ENCODE results near the gene SEC14L1. TPM values are rescaled to one million over a fixed set of nuclear protein-coding genes. Genes with fewer than 3 reads are reported as not detected.

The SEC14L1 gene
- total RNA-seq, 1 experiment from 2014 or later: 41.7 TPM

GRCh38 chr17:77167472-77168306, 26.9 kb downstream of the SEC14L1 start:
- peaks cover 30% of the 10 kb centered on the region for H3K9me3 ChIP-seq
- H3K36me3 ChIP-seq: peaks cover 28% of the 10 kb centered on the region
- H3K27me3 ChIP-seq: no peaks in the 10 kb centered on the region
- H3K4me3 ChIP-seq: no peak overlapping the region
- no peak for DNase-seq

- no peaks in the 10 kb centered on the region for H3K27me3 ChIP-seq
- H3K9me3 ChIP-seq: peaks cover 36% of the 10 kb centered on the region
- peaks cover 22% of the 10 kb centered on the region for H3K36me3 ChIP-seq
- no peak for DNase-seq
- no peak overlapping the region for H3K4me3 ChIP-seq
Measured at GRCh38 chr17:77173104-77173503, 32.3 kb downstream of the SEC14L1 start.

DNA sequence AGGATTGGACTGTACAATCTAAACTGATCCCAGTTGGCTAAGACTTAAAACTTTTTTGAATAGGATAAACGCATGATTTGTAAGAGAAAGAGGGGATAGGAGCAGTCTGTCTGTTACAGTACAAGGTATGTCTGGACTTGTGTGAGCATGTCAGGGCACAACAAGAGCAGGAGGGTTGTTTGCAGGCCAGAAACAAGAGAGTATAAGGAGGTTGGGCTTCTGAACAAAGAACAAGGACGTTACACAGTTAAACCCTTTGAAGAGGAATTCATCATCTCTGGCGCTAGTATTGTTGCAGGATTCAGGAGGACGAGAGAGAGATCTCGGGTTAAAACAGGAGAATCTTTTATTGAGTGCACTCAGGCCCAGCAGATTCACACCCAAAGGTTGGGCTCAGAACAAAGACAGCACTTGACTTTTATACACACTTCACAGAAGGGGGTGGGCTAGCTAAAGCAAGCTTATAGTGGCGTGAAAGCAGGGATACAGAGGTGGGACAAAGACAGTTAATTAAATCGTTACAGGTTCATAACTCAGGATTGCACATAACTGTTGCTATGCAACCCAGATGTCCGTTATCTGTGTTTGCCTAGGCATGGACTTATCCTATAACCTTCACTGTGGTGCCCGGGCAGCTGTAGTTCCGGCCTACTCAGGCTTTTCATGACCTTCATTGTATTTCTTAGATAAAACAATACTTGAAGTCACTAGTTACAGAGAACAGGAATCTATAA, 34.3 kb downstream of the SEC14L1 start:
- Histone ChIP-seq H3K4me3 (no peak overlapping the region), H3K36me3 (peaks cover 20% of the 10 kb centered on the region), H3K9me3 (peaks cover 26% of the 10 kb centered on the region), H3K27me3 (no peaks in the 10 kb centered on the region)
- DNase-seq: no peak

DNA sequence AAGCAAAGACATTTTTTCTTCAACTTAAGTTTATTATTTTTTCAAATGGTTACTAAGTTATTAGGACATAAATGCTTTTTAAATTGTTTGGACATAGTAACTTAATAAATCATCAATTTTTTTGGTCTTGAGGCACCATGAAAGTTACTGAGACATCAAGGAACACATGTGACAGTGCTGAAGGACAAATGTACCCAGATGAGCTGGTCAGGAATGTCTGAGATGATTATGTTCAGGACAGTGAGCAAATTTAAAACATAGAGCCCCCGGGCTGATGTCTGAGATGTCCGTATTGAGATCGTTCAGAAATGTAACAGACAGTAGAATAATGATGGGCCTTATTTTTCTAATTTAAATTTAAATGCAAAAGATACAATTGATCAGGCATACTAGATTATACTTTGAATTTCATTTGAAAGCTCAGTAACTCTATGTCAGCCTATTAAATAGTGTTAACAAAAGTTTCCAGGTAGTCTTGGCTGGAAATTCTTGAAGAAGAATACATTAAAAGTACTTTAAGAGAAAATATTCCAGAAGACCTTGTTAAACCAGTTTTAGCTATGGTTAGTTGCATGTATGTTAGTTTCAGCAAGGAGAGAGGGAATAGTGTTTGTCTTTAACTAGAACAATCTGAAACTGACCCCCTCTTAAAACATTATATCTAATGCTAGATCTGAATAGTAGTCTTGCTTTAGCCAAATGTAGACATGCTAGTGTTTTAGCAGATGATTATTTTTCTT, 36.4 kb downstream of the SEC14L1 start:
- Histone ChIP-seq H3K27me3 (no peaks in the 10 kb centered on the region), H3K9me3 (peaks cover 23% of the 10 kb centered on the region), H3K4me3 (no peak overlapping the region), H3K36me3 (peaks cover 20% of the 10 kb centered on the region)
- DNase-seq: no peak

GRCh38 chr17:77178050-77178449, 37.3 kb downstream of the SEC14L1 start:
- Histone ChIP-seq H3K4me3 (no peak overlapping the region), H3K27me3 (no peaks in the 10 kb centered on the region), H3K36me3 (peaks cover 20% of the 10 kb centered on the region), H3K9me3 (peaks cover 19% of the 10 kb centered on the region)
- no peak for DNase-seq

DNA sequence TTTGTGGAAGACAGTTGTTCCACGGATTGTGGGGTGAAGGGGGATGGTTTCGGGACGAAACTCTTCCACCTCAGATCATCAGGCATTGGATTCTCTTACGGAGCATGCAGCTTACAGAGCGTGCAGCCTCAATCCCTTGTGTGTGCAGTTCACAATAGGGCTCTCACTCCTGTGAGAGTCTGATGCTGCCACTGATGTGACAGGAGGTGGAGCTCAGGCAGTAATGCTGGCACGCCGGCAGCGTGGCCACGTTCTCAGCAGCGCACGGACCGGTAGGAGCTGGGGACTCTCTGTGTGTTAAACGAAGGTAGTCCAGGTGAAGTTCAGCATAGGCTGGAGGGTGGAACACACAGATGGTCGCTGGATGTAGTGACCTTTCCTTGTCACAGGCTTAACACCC, 37.8 kb downstream of the SEC14L1 start:
- no peaks in the 10 kb centered on the region for H3K27me3 ChIP-seq
- H3K36me3 ChIP-seq: peaks cover 20% of the 10 kb centered on the region
- no peak for DNase-seq
- peaks cover 17% of the 10 kb centered on the region for H3K9me3 ChIP-seq
- H3K4me3 ChIP-seq: no peak overlapping the region

- peaks cover 4% of the 10 kb centered on the region; the same call in 1 of the 2 replicates for H3K36me3 ChIP-seq
- H3K4me3 ChIP-seq: no peak overlapping the region
- DNase-seq: no peak
- H3K27me3 ChIP-seq: no peaks in the 10 kb centered on the region
- no peaks in the 10 kb centered on the region for H3K9me3 ChIP-seq
Measured at GRCh38 chr17:77180503-77181357, 40.0 kb downstream of the SEC14L1 start.

DNA sequence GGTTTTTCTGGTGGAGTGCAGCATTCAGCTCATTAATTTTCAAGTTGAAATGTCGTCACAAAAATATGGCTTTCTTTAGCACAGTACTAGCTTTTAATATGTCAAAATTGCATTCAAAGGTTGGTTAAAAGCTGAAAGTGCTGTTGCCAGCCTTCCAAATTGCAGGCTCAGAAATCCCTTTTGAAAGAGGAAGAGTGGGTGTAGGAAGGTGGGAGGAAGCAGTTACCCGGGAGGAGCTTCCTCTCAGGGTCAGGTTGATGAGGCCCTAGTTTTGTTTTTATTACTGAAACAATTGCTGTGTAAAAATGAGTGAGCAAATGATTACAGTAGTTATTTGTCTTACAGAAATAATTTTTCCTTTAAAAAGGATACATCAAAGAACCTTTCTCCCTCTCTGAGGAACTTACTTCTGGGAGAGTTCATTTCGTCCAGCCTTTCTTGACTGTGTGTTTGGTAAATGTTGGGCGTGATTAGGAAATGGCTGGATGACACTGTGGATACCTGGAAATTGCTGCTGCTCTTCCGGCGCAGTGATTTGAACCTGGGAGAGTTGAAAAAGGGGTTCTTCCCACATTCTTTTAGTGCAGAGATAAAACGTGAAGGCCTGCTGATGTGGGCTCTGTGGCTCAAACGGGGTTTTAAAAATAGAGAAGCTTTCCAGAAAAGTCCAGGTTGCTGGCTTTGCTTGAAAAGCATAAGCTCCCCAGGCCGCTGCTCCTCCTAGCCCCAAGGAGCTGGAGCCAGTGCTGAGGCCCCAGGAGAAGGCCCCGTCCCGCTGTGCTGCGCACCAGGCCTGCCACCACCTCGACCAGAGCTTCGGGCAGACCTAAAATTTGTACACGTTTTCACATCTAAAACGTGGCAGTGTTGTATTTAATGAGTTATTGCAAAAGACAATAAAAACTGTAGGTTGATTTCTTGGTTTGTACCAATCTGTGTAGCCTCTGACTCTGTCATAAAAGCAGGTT, 41.7 kb downstream of the SEC14L1 start:
- DNase-seq: no peak
- Histone ChIP-seq H3K4me3 (no peak overlapping the region), H3K36me3 (peaks cover 4% of the 10 kb centered on the region; the same call in 1 of the 2 replicates), H3K27me3 (no peaks in the 10 kb centered on the region), H3K9me3 (no peaks in the 10 kb centered on the region)

DNA sequence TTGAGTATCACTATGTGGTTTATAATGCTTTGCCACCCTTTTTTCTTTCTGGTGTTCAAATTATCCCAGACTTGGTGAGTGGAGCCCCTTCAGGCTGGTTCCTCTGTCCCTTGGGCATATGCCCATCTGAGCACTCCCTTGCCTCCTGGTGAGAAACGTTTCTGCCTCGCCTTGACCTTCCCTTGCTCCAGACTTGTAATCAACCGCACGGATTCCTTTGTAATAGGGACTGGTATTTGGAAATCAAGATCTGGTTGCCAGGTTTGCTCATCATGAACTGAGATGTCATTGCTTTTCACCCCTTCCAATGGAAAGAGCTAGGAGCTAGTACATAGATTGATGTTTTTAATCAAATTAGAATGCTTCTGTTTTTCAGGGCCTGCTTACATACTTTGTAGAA, 43.7 kb downstream of the SEC14L1 start:
- peak; percentile 6 for DNase-seq
- Histone ChIP-seq H3K36me3 (no peaks in the 10 kb centered on the region; the same call in 1 of the 2 replicates), H3K4me3 (no peak overlapping the region), H3K27me3 (no peaks in the 10 kb centered on the region), H3K9me3 (no peaks in the 10 kb centered on the region)

DNA sequence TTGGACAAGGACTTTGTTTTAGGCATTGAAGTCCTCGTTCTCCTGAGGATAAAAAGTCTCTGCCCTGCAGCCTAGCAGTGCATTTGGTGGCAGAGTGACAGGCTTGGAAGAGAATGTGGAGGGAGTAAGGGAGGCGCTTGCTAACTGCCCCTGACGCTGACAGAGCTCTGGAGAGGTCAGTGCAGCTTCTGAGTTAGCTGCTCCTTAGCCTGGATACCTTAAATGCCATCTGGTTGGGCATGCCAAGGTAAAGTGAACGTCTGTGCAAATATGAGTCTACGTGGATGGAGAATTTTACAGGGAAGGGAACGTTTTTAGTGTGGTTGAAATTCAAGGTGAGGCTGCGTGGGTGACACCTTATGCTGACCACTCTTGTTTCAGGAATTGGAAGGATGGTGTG, 44.4 kb downstream of the SEC14L1 start:
- Histone ChIP-seq H3K4me3 (no peak overlapping the region), H3K36me3 (peaks cover under 1% of the 10 kb centered on the region; the same call in 1 of the 2 replicates), H3K27me3 (no peaks in the 10 kb centered on the region), H3K9me3 (no peaks in the 10 kb centered on the region)
- no peak for DNase-seq

GRCh38 chr17:77186141-77186604, 45.4 kb downstream of the SEC14L1 start:
- DNase-seq: no peak
- no peaks in the 10 kb centered on the region for H3K27me3 ChIP-seq
- peaks cover 9% of the 10 kb centered on the region for H3K36me3 ChIP-seq
- no peaks in the 10 kb centered on the region for H3K9me3 ChIP-seq
- H3K4me3 ChIP-seq: no peak overlapping the region

DNA sequence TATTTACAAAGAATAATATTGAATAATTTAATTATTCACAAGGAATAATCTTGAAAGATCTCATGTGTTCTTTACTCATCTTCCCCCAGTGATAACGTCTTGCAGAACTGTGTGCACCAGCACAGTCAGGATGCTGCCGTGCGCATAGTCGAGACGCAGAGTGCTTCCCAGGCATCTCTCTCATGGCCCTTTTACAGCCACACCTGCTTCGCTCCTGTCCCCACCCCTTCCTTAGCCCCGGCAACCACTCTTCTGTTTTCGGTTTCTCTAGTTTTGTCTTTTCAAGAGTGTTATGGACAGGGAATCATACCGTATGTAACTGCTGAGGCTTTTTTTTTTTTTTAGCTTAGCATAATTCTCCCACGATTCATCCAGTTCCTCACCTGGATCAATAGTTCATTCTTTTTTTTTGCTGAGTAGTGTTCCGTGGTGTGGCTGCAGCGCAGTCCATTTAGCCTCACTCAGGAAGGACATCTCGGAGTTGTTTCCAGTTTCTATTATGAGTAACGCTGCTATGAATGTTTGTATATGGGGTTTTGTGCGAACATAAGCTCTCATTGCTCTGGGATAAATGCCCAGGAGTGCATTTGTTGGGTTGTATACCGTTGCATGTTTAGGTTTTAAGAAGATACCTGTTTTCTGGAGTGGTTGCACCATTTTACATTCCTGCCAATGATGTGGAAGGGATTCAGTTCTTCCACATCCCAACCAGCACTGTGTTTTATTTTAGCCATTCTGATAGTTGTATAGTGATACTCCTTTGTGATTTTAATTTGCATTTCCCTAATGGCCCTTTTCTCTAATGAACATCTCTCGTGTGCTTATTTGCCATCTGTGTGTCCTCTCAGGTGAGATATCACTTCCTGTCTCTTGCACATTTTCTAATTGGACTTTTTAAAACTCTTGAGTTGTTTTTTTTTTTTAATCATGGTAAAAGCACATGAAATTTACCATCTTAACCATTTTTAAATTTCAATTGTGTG, 47.6 kb downstream of the SEC14L1 start:
- Histone ChIP-seq H3K27me3 (no peaks in the 10 kb centered on the region), H3K36me3 (peaks cover 27% of the 10 kb centered on the region), H3K9me3 (no peaks in the 10 kb centered on the region), H3K4me3 (no peak overlapping the region)
- DNase-seq: no peak

DNA sequence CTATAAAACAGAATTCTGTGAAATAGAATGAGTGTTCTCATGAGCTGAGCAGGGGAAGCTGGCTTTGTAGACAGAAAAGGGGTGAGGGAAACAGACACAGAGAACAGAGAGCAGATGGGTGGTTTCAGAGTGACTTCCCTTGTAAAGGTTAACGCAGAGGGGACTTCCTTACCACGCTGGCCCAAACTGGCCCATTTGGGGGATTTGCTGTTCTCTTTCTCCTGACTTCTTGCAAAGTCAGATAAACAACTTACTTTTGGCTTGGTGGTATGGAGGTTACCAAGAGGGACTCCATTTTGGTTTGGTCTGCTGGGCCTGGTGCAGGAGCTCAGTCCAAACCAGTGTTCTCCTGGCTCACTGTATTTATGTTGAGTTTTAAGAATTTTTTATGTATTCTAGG, 48.4 kb downstream of the SEC14L1 start:
- DNase-seq: no peak
- no peak overlapping the region for H3K4me3 ChIP-seq
- no peaks in the 10 kb centered on the region for H3K27me3 ChIP-seq
- no peaks in the 10 kb centered on the region for H3K9me3 ChIP-seq
- peaks cover 35% of the 10 kb centered on the region for H3K36me3 ChIP-seq

GRCh38 chr17:77190576-77190975, 49.8 kb downstream of the SEC14L1 start:
- Histone ChIP-seq H3K4me3 (no peak overlapping the region), H3K27me3 (no peaks in the 10 kb centered on the region), H3K36me3 (peaks cover 48% of the 10 kb centered on the region), H3K9me3 (no peaks in the 10 kb centered on the region)
- DNase-seq: no peak
